Pulmonary artery endothelial cell (primary cell): ENCODE measurements around the gene TLE5. TPM values are rescaled to one million over a fixed set of nuclear protein-coding genes. Genes with fewer than 3 reads are reported as not detected.
"Not testable (repeated sequence)": the region's sequence is repeated elsewhere in the genome, so short reads cannot be mapped to it uniquely, and the experiment has no call there.

ENCODE experiments used
- DNase-seq: peaks from one replicate; pipeline ENCODE4 v3.0.0-alpha.2; 2011; ENCODE audit warnings: low read depth, low spot score
- total RNA-seq: library from RNA; depleted of rRNA; stranded (reverse); fragments of >200 nt; gene quantifications from 2 replicates; pipeline ENCODE4 v1.2.3, GENCODE V29; 2014

TLE5 gene
- total RNA-seq, 1 donor from 2014 or later = 129 TPM

DNA sequence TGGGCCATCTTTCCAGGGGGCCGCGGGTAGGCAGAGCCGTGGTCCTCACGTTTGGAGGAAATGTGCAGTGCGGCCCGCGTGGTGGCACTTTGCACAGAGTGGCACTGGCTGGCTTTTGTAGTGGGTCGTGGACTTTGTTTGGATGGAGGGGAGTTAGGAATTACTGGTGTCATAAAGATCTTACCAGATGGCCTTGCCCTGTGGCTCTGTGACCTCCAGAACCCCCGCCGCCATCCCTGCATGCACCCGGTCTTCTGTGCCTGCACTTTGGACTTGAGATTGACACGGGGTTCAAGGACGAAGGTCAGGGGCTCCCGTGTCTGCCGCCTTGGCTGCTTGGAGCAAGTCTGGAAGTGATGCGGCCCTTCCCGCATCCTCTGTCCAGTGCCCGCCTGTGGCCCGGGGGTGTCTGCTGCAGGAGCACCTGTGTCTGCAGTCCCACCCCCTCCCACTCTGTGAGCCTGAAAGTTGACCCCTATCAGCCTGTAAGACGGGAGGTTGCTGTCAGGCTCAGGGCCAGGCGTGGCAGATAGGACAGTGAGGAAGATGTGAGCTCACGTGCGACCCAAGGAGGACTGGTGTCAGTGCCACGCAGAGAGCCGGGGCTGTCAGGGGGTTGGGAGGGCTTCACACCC is 34.1 kb upstream of the TLE5 start:
- no peak for DNase-seq

GRCh38 chr19:3095441-3096191 is 33.3 kb upstream of the TLE5 start:
- no peak for DNase-seq

GRCh38 chr19:3094601-3095440 is 32.5 kb upstream of the TLE5 start:
- DNase-seq = no peak

- not testable (repeated sequence) for DNase-seq
Measured at GRCh38 chr19:3089299-3089855, 27.1 kb upstream of the TLE5 start.

GRCh38 chr19:3087769-3088168 is 25.5 kb upstream of the TLE5 start:
- DNase-seq = no peak

DNA sequence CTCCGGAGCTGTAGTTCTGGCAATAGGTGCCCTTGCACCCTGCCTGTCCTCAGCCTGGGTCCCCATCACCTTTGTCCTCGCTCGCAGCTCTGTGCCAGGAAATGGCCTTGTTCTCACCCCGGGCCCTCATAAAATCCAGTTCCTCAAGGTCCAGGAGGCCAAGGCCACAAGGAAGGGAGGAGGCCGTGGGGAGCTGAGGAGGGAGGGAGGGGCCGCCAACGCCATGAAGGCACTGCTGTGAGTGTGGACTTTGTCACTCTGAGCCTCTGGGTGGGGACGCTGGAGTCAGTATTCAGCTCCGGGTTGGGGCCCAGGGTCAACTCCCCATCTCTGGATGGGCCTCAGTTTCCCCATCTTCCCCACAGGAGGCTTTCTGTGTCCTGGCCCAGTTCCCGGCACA is 22.6 kb upstream of the TLE5 start:
- no peak for DNase-seq

- DNase-seq = no peak
Measured at GRCh38 chr19:3083964-3084363, 21.7 kb upstream of the TLE5 start.

GRCh38 chr19:3082331-3082730 is 20.0 kb upstream of the TLE5 start:
- DNase-seq = no peak

GRCh38 chr19:3080286-3080685 is 18.0 kb upstream of the TLE5 start:
- no peak for DNase-seq

DNA sequence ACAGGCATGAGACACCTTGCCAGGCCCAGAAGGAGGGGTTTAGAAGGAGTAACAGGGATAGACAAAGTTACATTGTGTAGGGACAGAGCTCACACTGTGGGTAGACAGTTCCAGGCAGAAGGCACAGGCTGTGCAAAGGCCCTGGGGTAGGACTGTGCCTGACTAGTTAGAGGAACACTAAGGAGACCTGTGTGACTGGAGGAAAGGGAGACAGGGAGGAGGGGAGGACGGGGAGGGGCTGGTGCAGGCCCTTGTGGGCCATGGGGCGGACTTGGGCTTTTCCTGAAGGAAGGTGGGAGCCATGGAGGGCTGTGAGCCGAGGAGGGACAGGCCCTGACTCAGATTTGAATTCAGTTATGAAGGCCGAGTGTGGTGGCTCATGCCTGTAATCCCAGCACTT is 17.3 kb upstream of the TLE5 start:
- no peak for DNase-seq

DNA sequence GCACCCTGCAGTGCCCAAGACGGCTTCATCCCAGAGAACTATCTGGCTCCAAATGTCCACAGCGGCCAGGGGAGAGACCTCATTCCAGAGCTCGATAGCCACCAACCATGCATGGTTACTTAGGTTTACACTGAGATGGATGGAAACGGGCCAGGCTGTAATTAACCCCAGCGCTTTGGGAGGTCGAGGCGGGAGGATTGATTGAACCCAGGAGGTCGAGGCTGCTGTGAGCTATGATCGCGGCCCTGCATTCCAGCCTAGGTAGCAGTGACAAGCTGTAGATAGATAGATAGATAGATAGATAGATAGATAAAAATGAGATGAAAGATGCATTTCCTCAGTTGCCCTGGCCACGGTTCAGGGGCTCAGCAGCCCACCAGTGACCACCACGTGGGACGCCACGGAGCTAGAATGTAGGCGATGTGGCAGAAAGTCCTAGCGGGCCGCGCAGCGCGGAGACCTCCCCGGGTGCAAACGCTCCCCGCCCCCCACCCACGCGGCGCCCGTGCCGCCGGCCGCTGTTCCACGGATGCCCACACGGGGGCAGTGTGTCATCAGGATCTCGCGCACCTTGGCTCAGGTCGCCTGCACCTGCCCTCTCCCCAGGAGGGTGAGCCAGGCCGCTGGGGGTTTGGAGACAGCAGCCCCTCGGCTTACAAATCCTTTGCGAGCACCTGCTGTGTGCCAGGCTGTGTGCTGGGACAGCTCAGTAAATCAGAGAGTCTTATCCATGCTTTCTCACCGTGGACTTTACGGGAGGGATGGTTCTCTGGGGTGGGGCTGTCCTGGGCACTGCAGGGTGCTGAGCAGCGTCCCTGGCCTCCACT is 13.5 kb upstream of the TLE5 start:
- no peak for DNase-seq

DNA sequence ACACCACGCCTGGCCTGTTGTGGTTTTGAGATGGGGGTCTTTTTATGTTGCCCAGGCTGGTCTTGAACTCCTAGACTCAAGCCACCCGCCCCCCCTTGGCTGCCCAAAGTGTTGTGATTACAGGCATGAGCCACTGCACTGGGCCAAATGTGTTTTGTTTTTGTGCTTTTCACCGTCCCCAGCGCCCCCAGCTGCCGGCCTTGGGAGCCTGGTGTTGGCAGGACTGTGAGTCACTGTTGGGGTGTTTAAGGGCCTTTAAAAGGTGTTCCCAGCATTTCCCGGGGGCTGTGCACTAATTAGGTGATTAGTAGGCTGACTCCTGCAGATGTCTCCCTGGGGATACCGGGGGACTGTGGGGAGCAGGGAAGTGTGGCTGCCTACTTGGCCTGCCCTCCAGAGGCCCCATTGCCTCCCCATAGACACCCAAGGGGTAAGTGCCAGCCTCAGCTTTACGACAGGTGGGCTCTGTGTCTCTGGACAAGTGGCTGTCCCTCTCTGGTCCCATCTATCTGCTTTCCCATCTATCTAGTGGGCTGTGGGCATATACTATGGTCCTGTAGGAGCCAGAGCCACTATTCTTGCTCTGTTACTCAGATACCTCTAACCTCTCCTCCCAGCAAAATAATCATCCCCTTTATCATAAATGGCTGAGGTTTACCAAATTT is 11.8 kb upstream of the TLE5 start:
- no peak for DNase-seq

- no peak for DNase-seq
Measured at GRCh38 chr19:3073159-3073563, 10.9 kb upstream of the TLE5 start.

DNA sequence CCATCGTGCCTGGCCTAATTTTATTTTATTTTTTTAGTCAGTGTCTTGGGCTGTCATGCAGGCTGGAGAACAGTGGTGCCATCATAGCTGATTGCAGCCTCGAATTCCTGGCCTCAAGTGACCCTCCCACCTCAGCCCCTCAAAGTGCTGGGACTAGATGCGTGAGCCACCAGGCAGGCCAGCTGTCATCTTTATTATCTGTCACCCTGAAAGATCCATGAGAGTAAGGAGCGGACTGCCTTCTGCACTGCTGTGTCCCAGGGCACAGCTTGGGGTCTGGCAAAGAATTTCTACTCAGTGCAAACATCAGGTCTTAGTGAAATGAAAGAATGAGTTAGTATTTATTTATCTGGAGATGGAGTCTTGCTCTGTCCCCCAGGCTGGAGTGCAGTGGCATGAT is 9.5 kb upstream of the TLE5 start:
- DNase-seq = no peak

GRCh38 chr19:3068071-3068470 is 5.8 kb upstream of the TLE5 start:
- DNase-seq = no peak

- no peak for DNase-seq
Measured at GRCh38 chr19:3067563-3067962, 5.3 kb upstream of the TLE5 start.

GRCh38 chr19:3066482-3067049 is 4.3 kb upstream of the TLE5 start:
- DNase-seq = no peak

GRCh38 chr19:3065675-3066357 is 3.5 kb upstream of the TLE5 start:
- no peak for DNase-seq

- DNase-seq = no peak
Measured at GRCh38 chr19:3064011-3064330, 1.7 kb upstream of the TLE5 start.
